ENCODE data around the gene CELF1. TPM values are rescaled to one million over a fixed set of nuclear protein-coding genes. Genes with fewer than 3 reads are reported as not detected.

CELF1 gene
- total RNA-seq, 1 donor from 2014 or later, result 180 TPM

DNA sequence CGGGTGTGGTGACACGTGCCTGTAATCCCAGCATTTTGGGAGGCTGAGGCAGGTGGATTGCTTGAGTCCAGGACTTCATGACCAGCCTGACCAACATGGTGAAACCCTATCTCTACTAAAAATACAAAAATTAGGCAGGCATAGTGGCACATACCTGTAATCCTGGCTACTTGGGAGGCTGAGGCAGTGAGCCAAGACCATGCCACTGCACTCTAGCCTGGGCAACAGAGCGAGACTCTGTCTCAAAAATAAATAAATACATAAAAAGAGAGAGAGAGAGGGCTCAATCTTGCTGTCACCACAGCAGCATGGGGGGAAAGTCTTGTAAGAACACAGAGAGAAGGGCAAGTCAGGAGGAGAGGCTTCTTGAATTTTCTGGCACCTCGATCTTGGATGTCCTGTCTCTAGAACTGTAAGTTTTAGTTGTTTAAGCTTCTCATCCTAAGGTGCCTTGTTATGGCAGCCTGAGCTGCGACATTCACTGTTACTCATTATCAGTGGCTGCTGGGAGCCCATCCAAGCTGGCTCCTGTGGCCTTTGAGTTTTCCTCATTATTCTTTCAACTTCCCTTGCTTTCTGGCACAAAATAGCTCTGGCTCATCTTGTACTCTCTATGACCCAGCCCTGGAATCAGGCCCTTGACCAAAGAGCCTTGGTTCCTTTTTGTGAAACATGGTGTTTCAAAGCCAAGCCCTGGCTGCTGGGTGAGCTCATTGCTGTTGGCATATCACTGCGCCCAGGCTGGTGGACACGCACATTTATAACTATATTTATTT is 118.7 kb downstream of the CELF1 start:
- Mint-ChIP-seq H3K9me3 (no peaks in the 10 kb centered on the region), H3K36me3 (ENCODE audit: low read depth) (no peaks in the 10 kb centered on the region), H3K27me3 (ENCODE audit: low read depth) (no peaks in the 10 kb centered on the region), H3K4me3 (no peak overlapping the region), H3K27ac (ENCODE audit: unreplicated experiment) (no peak overlapping the region), H3K4me1 (no peaks in the 10 kb centered on the region)
- TF ChIP-seq, protein P1, sequence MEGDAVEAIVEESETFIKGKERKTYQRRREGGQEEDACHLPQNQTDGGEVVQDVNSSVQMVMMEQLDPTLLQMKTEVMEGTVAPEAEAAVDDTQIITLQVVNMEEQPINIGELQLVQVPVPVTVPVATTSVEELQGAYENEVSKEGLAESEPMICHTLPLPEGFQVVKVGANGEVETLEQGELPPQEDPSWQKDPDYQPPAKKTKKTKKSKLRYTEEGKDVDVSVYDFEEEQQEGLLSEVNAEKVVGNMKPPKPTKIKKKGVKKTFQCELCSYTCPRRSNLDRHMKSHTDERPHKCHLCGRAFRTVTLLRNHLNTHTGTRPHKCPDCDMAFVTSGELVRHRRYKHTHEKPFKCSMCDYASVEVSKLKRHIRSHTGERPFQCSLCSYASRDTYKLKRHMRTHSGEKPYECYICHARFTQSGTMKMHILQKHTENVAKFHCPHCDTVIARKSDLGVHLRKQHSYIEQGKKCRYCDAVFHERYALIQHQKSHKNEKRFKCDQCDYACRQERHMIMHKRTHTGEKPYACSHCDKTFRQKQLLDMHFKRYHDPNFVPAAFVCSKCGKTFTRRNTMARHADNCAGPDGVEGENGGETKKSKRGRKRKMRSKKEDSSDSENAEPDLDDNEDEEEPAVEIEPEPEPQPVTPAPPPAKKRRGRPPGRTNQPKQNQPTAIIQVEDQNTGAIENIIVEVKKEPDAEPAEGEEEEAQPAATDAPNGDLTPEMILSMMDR (conservative IDR thresholded peaks at IDR 0.05), result no peak
- DNase-seq (ENCODE audit: low read depth, low spot score), result no peak

DNA sequence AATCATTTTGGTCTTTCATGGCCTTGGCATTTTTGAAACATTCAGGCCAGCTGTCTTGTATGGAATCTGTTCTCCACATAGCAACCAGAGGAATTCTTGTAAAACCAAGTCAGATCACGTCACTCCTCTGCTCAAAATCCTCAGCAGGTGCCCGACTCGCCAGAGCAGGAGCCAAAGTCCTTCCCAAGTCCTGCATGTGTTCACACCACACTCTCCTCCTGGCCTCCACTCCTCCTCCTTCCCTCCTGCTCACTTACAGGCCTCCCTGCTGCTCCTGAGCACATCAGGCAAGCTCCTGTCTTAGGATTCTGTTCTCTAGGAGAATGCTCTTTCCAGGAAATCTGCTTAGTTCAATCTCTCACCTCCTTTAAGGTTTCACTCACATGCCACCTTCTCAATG is 119.8 kb downstream of the CELF1 start:
- Mint-ChIP-seq H3K4me3 (no peak overlapping the region), H3K27me3 (ENCODE audit: low read depth) (no peaks in the 10 kb centered on the region), H3K36me3 (ENCODE audit: low read depth) (no peaks in the 10 kb centered on the region), H3K27ac (ENCODE audit: unreplicated experiment) (no peak overlapping the region), H3K9me3 (no peaks in the 10 kb centered on the region), H3K4me1 (no peaks in the 10 kb centered on the region)
- TF ChIP-seq, protein P1 (conservative IDR thresholded peaks at IDR 0.05), result no peak
- no peak for DNase-seq (ENCODE audit: low read depth, low spot score)

DNA sequence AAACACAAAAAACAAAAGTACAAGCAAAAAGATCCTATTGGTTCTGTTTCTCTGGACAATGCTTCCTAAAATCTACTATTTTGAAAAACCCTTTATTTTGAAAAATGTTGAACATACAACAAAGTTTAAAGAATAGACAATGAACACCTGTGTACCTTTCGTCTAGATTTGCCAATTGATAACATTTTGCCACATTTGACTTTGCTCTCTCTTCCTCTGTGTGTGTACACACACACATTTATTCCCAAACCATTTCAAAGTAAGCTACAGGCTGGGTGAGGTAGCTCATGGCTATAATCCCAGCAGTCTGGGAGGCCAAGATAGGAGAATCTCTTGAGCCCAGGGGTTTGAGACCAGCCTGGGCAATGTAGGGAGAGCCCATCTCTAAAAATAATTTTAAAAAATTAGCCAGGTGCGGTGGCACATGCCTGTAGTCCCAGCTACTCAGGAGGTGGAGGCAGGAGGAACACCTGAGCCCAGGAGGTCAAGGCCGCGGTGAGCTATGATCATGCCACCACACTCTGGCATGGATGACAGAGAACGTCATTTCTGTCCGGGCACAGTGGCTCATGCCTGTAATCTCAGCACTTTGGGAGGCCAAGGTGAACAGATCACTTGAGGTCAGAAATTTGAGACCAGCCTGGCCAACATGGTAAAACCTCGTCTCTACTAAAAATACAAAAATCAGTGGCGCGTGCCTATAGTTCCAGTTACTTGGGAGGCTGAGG is 121.4 kb downstream of the CELF1 start:
- Mint-ChIP-seq H3K4me1 (peaks cover 3% of the 10 kb centered on the region), H3K9me3 (no peaks in the 10 kb centered on the region), H3K36me3 (ENCODE audit: low read depth) (no peaks in the 10 kb centered on the region), H3K27ac (ENCODE audit: unreplicated experiment) (peak overlapping the region; percentile 50), H3K4me3 (no peak overlapping the region), H3K27me3 (ENCODE audit: low read depth) (no peaks in the 10 kb centered on the region)
- TF ChIP-seq, protein P1 (conservative IDR thresholded peaks at IDR 0.05), result no peak
- no peak for DNase-seq (ENCODE audit: low read depth, low spot score)

DNA sequence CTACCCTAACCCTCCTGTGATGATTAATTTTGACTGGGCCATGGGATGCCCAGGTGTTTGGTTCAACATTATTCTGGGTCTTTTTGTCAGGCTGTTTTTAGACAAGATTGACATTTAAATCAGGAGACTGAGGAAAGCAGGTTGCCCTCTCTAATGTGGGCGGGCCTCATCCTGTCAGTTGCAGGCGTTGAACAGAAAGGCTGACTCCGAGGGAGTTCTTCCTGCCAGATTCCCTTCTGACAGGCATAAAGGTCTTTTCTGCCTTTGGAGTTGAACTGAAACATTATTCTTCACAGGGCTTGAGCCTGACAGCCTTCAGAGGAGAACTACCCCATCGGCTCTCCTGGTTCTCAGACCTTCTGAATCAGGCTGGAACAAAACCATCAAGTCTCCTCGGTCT is 122.4 kb downstream of the CELF1 start:
- Mint-ChIP-seq H3K9me3 (no peaks in the 10 kb centered on the region), H3K4me3 (no peak overlapping the region), H3K27ac (ENCODE audit: unreplicated experiment) (no peak overlapping the region), H3K36me3 (ENCODE audit: low read depth) (no peaks in the 10 kb centered on the region), H3K4me1 (peaks cover 13% of the 10 kb centered on the region), H3K27me3 (ENCODE audit: low read depth) (no peaks in the 10 kb centered on the region)
- no peak for DNase-seq (ENCODE audit: low read depth, low spot score)
- TF ChIP-seq, protein P1 (conservative IDR thresholded peaks at IDR 0.05), result no peak

DNA sequence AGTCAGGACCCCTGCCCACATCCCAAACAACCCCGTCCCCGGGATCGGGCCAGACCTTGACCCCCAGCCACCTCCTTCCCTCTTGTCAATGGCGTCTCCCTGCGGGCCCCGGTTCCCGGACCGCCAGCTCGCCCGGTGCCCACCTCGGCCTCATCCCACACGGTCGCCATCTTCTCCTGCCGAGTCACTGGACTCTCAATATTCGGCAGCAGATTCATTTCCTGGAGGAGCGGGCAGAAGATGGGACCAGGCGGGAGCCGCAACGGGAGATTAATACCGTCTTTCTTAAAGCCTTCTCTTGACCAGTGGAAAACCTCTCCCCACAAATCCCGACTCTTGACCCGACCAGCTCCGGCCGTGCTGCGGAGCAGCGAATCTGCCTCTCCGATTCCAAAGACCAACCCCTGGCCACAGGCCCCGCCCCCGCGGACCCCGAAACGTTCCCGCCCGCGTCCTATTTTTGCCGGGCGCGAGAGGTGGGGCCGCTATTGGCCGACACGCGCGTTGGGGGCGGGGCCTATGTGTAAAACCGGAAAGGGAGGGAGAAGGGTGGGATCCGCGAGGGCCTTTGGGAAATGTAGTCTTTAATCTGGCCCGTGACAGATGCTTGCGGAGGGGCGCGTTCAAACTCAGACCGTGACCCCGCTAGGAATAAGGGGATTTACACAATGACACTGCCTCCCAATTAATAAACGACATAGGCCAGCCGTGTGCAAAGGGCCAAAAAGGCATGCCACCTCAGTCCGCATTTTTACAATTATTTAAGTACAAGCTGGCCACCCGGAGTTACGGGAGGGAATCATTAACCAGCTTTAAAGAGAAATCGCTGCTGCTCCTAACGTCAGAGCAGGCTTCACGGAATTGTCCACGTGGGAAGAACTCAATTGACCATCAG is 126.6 kb downstream of the CELF1 start, which contains the start of gene PSMC3:
TSS of gene PSMC3 (minus strand) at position 378 of the 895 bp plus-strand sequence. CDS start at position 218, 160 bp downstream.
- peaks cover 14% of the 10 kb centered on the region for H3K36me3 Mint-ChIP-seq (ENCODE audit: low read depth)
- no peaks in the 10 kb centered on the region for H3K9me3 Mint-ChIP-seq
- TF ChIP-seq, protein P1 (conservative IDR thresholded peaks at IDR 0.05), result no peak
- H3K27ac Mint-ChIP-seq (ENCODE audit: unreplicated experiment), result peak within 1 kb of the TSS; percentile 100
- peak; percentile 98 for DNase-seq (ENCODE audit: low read depth, low spot score)
- H3K27me3 Mint-ChIP-seq (ENCODE audit: low read depth), result no peaks in the 10 kb centered on the region
- peaks cover 26% of the 10 kb centered on the region for H3K4me1 Mint-ChIP-seq
- H3K4me3 Mint-ChIP-seq, result peak within 1 kb of the TSS; percentile 99
